Omental fat pad (tissue), 4 donors: ENCODE measurements around the gene LPAR4. TPM values are rescaled to one million over a fixed set of nuclear protein-coding genes. Genes with fewer than 3 reads are reported as not detected.

Experiments
- ATAC-seq: fragments of 150-250 bp; one replicate; pipeline ENCODE4 v1.9.1; 2016; ENCODE audit warnings: mild to moderate bottlenecking, moderate library complexity; ENCODE audit not compliant: low FRiP score
- DNase-seq: peaks from one replicate; pipeline ENCODE4 v3.0.0-alpha.2; 2019; ENCODE audit warnings: low spot score
- CTCF ChIP-seq, 3 donors: fragments of 450-650 bp; IDR thresholded peaks; one replicate each; pipeline ENCODE4 v1.5.1; 2016 to 2017; ENCODE audit warnings: antibody characterized with exemption in 3 of 3, mild to moderate bottlenecking in 3 of 3, moderate library complexity in 2 of 3
- total RNA-seq, 4 donors: library from RNA; depleted of rRNA; stranded (reverse); fragments of >200 nt; gene quantifications; one replicate each; pipeline ENCODE4 v1.1.0, GENCODE V29; 2016

LPAR4 gene
- 1 to 10 TPM in 1 of 4 donors, under 1 TPM in 2, not detected in 1; 0.24 to 1.6 (median 0.56) TPM for total RNA-seq

- DNase-seq (no peak), ATAC-seq (no peak)
- TF ChIP-seq CTCF (IDR thresholded peaks at IDR 0.05): no peak
Observed at GRCh38 chrX:78747489-78747888, at the start of gene LPAR4. Gene LPAR4 (plus strand): TSS chrX:78747720. CDS start chrX:78754870, 7,150 bp downstream.

- DNase-seq: no peak
- ATAC-seq: no peak
- no peak for TF ChIP-seq CTCF (IDR thresholded peaks at IDR 0.05)
Observed at GRCh38 chrX:78706071-78706470, 41.4 kb upstream of the LPAR4 start.

- no peak for TF ChIP-seq CTCF (IDR thresholded peaks at IDR 0.05)
- ATAC-seq (no peak), DNase-seq (no peak)
Observed at GRCh38 chrX:78708262-78708661, 39.3 kb upstream of the LPAR4 start.

- ATAC-seq (no peak), DNase-seq (no peak)
- no peak for TF ChIP-seq CTCF (IDR thresholded peaks at IDR 0.05)
Observed at GRCh38 chrX:78708816-78709215, 38.7 kb upstream of the LPAR4 start.

- no peak for ATAC-seq
- no peak for TF ChIP-seq CTCF (IDR thresholded peaks at IDR 0.05)
Observed at GRCh38 chrX:78710171-78710570, 37.3 kb upstream of the LPAR4 start.

GRCh38 chrX:78712336-78712735 is 35.2 kb upstream of the LPAR4 start:
- ATAC-seq (no peak), DNase-seq (no peak)
- no peak for TF ChIP-seq CTCF (IDR thresholded peaks at IDR 0.05)

More at GRCh38 chrX:78710171-78710570, 37.3 kb upstream of the LPAR4 start:
- no peak for DNase-seq

GRCh38 chrX:78725287-78725686 is 22.2 kb upstream of the LPAR4 start:
- DNase-seq: no peak
- TF ChIP-seq CTCF (IDR thresholded peaks at IDR 0.05): no peak

More at GRCh38 chrX:78725287-78725686, 22.2 kb upstream of the LPAR4 start:
- ATAC-seq: no peak
